Caco-2 (cell line): Measurements from ENCODE around the gene RFTN1. TPM values are rescaled to one million over a fixed set of nuclear protein-coding genes. Genes with fewer than 3 reads are reported as not detected.
A peak's percentile ranks its signal among the peaks of the same experiment; 100 is the strongest.

Experiments used
- BruUV-seq: library from RNA; stranded (reverse); fragments of 400-500 nt; replicated peaks from 2 replicates; lab custom pipeline; 2021; lab: Mats Ljungman, UMichigan
- CTCF ChIA-PET: fragments of 300-600 bp; sonication (Branson Sonifier 250); formaldehyde crosslinking; loops from one replicate; lab custom pipeline; 2022; ENCODE audit warnings: antibody characterized with exemption; lab: Charles Lee
- POLR2A ChIA-PET: fragments of 300-600 bp; sonication (Branson Sonifier 250); formaldehyde crosslinking; loops from one replicate; lab custom pipeline; 2022; ENCODE audit warnings: antibody characterized with exemption; lab: Charles Lee
- DNase-seq, 2 experiments: peaks; one replicate each; pipeline versions ENCODE4 v3.0.0 to v3.0.0-alpha.2; 2020 to 2022
- H3K27me3 ChIP-seq: replicated peaks from 2 replicates; pipeline ENCODE4 v1.6.0; 2011; ENCODE audit warnings: low read length; ENCODE audit not compliant: control insufficient read depth, insufficient read depth
- H3K36me3 ChIP-seq: 2 replicates; pipeline ENCODE4 v1.5.1; 2011; ENCODE audit warnings: low read length; ENCODE audit not compliant: control insufficient read depth, insufficient read depth
- H3K4me1 ChIP-seq: fragments of 250-450 bp; sonication (Bioruptor Pico); 2 replicates; pipeline ENCODE4 v1.5.1; 2020; ENCODE audit warnings: mild to moderate bottlenecking
- H3K4me3 ChIP-seq: 2 replicates; pipeline ENCODE4 v1.5.1; 2011; ENCODE audit warnings: low read depth, mild to moderate bottlenecking, control low read depth, low read length
- H3K9me3 ChIP-seq: fragments of 250-450 bp; sonication (Bioruptor Pico); 2 replicates; pipeline ENCODE4 v1.5.1; 2020; ENCODE audit warnings: mild to moderate bottlenecking, moderate library complexity
- H3K27ac Mint-ChIP-seq: one replicate; pipeline ENCODE4 v1.8.0; 2022; ENCODE audit warnings: mixed read lengths; ENCODE audit not compliant: unreplicated experiment
- H3K27me3 Mint-ChIP-seq: one replicate; pipeline ENCODE4 v1.8.0; 2022; ENCODE audit warnings: mixed read lengths; ENCODE audit not compliant: insufficient read depth, unreplicated experiment
- H3K36me3 Mint-ChIP-seq: one replicate; pipeline ENCODE4 v1.8.0; 2022; ENCODE audit warnings: mild to moderate bottlenecking, mixed read lengths; ENCODE audit not compliant: insufficient read depth, unreplicated experiment
- H3K4me1 Mint-ChIP-seq: one replicate; pipeline ENCODE4 v1.8.0; 2022; ENCODE audit warnings: low read depth, mixed read lengths; ENCODE audit not compliant: unreplicated experiment
- H3K4me3 Mint-ChIP-seq: one replicate; pipeline ENCODE4 v1.8.0; 2022; ENCODE audit warnings: mild to moderate bottlenecking, moderate library complexity, mixed read lengths; ENCODE audit not compliant: unreplicated experiment
- H3K9me3 Mint-ChIP-seq: one replicate; pipeline ENCODE4 v1.8.0; 2022; ENCODE audit warnings: mixed read lengths; ENCODE audit not compliant: unreplicated experiment
- CTCF ChIP-seq, 2 experiments: fragments of 200-600 bp in 1 of 2; IDR thresholded peaks; 1 replicate in 1 of 2; 2 replicates in 1 of 2; pipeline versions ENCODE4 v1.5.1 to v1.8.0; 2011 to 2022; ENCODE audit warnings: antibody characterized with exemption in 1 of 2, control low read depth in 1 of 2, inconsistent platforms in 1 of 2, low read depth in 1 of 2, low read length in 1 of 2, mild to moderate bottlenecking in 1 of 2, moderate library complexity in 1 of 2; ENCODE audit not compliant: insufficient read depth in 1 of 2, severe bottlenecking in 1 of 2, unreplicated experiment in 1 of 2
- intact Hi-C: fragments of 100-400 bp; cut with micrococcal nuclease; formaldehyde crosslinking; loops from one replicate; pipeline ENCODE4 v1.10.0; 2022; ENCODE audit not compliant: unreplicated experiment
- total RNA-seq: library from RNA; stranded (reverse); gene quantifications from 2 replicates; pipeline ENCODE4 v1.2.3, GENCODE V29; 2022

Gene RFTN1
- total RNA-seq, 1 experiment from 2014 or later, result 10.2 TPM

- no peaks in the 10 kb centered on the region for H3K36me3 Mint-ChIP-seq
- peaks cover 17% of the 10 kb centered on the region for H3K4me1 Mint-ChIP-seq
- no peak overlapping the region for H3K4me3 ChIP-seq
- H3K27me3 Mint-ChIP-seq, result no peaks in the 10 kb centered on the region
- H3K27me3 ChIP-seq, result no peaks in the 10 kb centered on the region
- no peak for TF ChIP-seq CTCF (IDR thresholded peaks at IDR 0.05; ENCODE audit: insufficient read depth in 1 of 2, low read depth in 1 of 2, low read length in 1 of 2, severe bottlenecking in 1 of 2, unreplicated experiment in 1 of 2)
- ChIA-PET CTCF (interaction anchor here (0.5 kb wide), 1 partner anchor 17 kb away, joined by 3 read pairs; no protein-coding TSS in a partner anchor), POLR2A (no interaction called here)
- H3K4me3 Mint-ChIP-seq, result no peak overlapping the region
- no peaks in the 10 kb centered on the region for H3K9me3 ChIP-seq
- H3K4me1 ChIP-seq, result peaks cover 12% of the 10 kb centered on the region; the same call in 1 of the 2 replicates
- no peak for DNase-seq
- intact Hi-C loops, result no loop called here
- H3K36me3 ChIP-seq, result no peaks in the 10 kb centered on the region; the same call in 1 of the 2 replicates
- BruUV-seq, result no TSS peak
- peak overlapping the region; percentile 4 for H3K27ac Mint-ChIP-seq
- no peaks in the 10 kb centered on the region for H3K9me3 Mint-ChIP-seq
These were observed 8.8 kb downstream of the RFTN1 start for GRCh38 chr3:16504692-16505091.

DNA sequence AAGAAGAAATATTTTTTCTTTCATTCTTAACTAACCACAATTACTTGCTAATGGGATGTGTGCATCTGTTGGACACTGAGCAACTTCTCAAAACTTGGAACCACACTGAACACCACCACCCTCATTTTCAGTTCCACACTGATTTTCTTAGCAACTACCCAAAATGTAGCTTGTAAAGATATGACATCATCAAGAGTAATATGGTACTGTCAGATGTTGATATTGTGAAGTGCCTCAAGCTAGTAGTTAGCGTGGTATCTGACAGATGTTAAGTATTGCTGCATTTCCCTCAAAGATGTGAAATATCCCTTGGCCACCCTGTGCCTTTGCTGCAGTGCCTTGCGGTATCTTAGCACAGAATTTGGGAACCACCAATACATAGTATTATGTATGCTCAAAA lies 9.3 kb downstream of the RFTN1 start:
- Histone ChIP-seq H3K27me3 (no peaks in the 10 kb centered on the region), H3K4me3 (no peak overlapping the region), H3K36me3 (no peaks in the 10 kb centered on the region; the same call in 1 of the 2 replicates), H3K9me3 (no peaks in the 10 kb centered on the region), H3K4me1 (peaks cover 12% of the 10 kb centered on the region)
- no TSS peak for BruUV-seq
- Mint-ChIP-seq H3K27me3 (no peaks in the 10 kb centered on the region), H3K27ac (no peak overlapping the region), H3K36me3 (no peaks in the 10 kb centered on the region), H3K4me1 (peaks cover 17% of the 10 kb centered on the region), H3K4me3 (no peak overlapping the region), H3K9me3 (no peaks in the 10 kb centered on the region)
- no peak for TF ChIP-seq CTCF (IDR thresholded peaks at IDR 0.05; ENCODE audit: insufficient read depth in 1 of 2, low read depth in 1 of 2, low read length in 1 of 2, severe bottlenecking in 1 of 2, unreplicated experiment in 1 of 2)
- intact Hi-C loops, result no loop called here
- no peak for DNase-seq
- ChIA-PET POLR2A (no interaction called here), CTCF (no interaction called here)

DNA sequence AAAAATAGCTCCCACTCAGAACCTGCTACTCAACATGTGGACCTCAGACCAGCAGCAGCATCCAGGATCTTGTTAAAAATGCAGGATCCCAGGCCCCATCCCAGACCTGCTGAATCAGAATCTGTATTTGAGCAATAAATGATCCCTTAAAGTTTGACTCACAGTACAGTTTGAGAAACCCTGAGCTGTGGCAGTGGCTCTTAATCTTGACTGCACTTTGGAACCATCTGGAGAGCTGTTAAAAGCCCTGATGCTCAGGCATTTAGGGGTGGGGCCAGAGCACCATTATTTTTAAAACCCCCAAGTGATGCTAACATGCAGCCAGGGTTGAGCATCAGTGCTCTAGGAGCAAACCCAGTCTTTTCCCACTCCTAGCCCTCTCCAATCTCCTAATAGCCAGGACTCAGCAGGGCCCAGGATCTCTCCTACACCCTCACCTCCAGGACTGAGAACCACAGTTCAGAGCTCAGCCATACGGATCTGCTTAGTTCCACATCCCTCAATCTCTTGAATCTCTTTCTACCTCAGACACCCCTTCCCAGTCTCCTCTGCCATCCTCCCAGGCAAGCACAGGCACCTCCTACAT lies 10.2 kb downstream of the RFTN1 start:
- no peaks in the 10 kb centered on the region; the same call in 1 of the 2 replicates for H3K36me3 ChIP-seq
- H3K4me3 ChIP-seq, result no peak overlapping the region
- ChIA-PET POLR2A (no interaction called here), CTCF (no interaction called here)
- intact Hi-C loops, result no loop called here
- DNase-seq, result no peak
- peak overlapping the region; percentile 33 for H3K27ac Mint-ChIP-seq
- no peaks in the 10 kb centered on the region for H3K9me3 Mint-ChIP-seq
- no peaks in the 10 kb centered on the region for H3K36me3 Mint-ChIP-seq
- H3K4me3 Mint-ChIP-seq, result no peak overlapping the region
- no peaks in the 10 kb centered on the region for H3K27me3 Mint-ChIP-seq
- no peaks in the 10 kb centered on the region for H3K27me3 ChIP-seq
- no peak for TF ChIP-seq CTCF (IDR thresholded peaks at IDR 0.05; ENCODE audit: insufficient read depth in 1 of 2, low read depth in 1 of 2, low read length in 1 of 2, severe bottlenecking in 1 of 2, unreplicated experiment in 1 of 2)
- no TSS peak for BruUV-seq
- H3K4me1 ChIP-seq, result peaks cover 19% of the 10 kb centered on the region
- H3K9me3 ChIP-seq, result no peaks in the 10 kb centered on the region
- peaks cover 26% of the 10 kb centered on the region for H3K4me1 Mint-ChIP-seq
